Measurements from ENCODE around the gene MYBPH. TPM values are rescaled to one million over a fixed set of nuclear protein-coding genes. Genes with fewer than 3 reads are reported as not detected.

The MYBPH gene
- total RNA-seq, 2 donors from 2014 or later, result not detected

- Histone ChIP-seq H3K4me3 (no peak overlapping the region), H3K36me3 (no peaks in the 10 kb centered on the region), H3K4me1 (no peaks in the 10 kb centered on the region), H3K27ac (no peak overlapping the region), H3K27me3 (no peaks in the 10 kb centered on the region), H3K9ac (ENCODE audit: low read depth in 2 of 2, low read length in 2 of 2) (no peak overlapping the region), H3K9me3 (no peaks in the 10 kb centered on the region)
- TF ChIP-seq, protein P1, sequence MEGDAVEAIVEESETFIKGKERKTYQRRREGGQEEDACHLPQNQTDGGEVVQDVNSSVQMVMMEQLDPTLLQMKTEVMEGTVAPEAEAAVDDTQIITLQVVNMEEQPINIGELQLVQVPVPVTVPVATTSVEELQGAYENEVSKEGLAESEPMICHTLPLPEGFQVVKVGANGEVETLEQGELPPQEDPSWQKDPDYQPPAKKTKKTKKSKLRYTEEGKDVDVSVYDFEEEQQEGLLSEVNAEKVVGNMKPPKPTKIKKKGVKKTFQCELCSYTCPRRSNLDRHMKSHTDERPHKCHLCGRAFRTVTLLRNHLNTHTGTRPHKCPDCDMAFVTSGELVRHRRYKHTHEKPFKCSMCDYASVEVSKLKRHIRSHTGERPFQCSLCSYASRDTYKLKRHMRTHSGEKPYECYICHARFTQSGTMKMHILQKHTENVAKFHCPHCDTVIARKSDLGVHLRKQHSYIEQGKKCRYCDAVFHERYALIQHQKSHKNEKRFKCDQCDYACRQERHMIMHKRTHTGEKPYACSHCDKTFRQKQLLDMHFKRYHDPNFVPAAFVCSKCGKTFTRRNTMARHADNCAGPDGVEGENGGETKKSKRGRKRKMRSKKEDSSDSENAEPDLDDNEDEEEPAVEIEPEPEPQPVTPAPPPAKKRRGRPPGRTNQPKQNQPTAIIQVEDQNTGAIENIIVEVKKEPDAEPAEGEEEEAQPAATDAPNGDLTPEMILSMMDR (IDR thresholded peaks at IDR 0.05), result no peak
- DNase-seq, result no peak
- intact Hi-C loops (cut with DNase I), result no loop called here
Observed at GRCh38 chr1:203190949-203191348, 15.3 kb upstream of the MYBPH start.

GRCh38 chr1:203189951-203190352, 14.3 kb upstream of the MYBPH start:
- Histone ChIP-seq H3K9ac (ENCODE audit: low read depth in 2 of 2, low read length in 2 of 2) (no peak overlapping the region), H3K9me3 (no peaks in the 10 kb centered on the region), H3K27me3 (no peaks in the 10 kb centered on the region), H3K4me3 (no peak overlapping the region), H3K27ac (no peak overlapping the region), H3K36me3 (no peaks in the 10 kb centered on the region), H3K4me1 (no peaks in the 10 kb centered on the region)
- no peak for DNase-seq
- TF ChIP-seq, protein P1 (IDR thresholded peaks at IDR 0.05), result no peak
- intact Hi-C loops (cut with DNase I), result no loop called here

DNA sequence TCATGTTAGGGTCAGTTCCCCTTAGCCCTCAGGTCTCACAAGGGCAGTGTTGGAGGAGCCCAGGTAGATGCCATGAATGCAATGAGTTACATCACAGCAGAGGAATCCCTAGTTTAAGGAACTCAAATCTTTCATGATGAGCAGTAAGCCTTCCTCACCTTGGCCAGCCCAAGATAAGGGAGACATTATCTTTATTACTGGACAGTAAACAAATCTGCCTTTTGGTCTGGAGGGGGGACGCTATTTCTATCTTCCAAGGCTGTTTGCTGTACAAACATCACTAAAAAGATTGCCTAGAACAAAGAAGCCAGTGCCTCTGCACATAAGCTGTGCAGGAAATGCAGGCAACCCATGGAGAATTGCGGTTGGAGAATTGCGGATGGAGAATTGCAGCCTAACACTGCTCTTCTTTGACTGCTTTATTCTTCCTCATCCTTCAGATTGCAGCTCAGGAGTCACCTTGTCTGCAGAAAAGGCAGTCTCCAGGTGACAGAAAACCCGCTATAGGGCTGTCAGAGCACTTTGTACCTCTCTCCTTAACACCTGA, 13.1 kb upstream of the MYBPH start:
- H3K9ac ChIP-seq (ENCODE audit: low read depth in 2 of 2, low read length in 2 of 2), result no peak overlapping the region
- no peak overlapping the region for H3K4me3 ChIP-seq
- H3K27ac ChIP-seq, result no peak overlapping the region
- H3K27me3 ChIP-seq, result no peaks in the 10 kb centered on the region
- TF ChIP-seq, protein P1 (IDR thresholded peaks at IDR 0.05), result no peak
- no peaks in the 10 kb centered on the region for H3K36me3 ChIP-seq
- no peaks in the 10 kb centered on the region for H3K4me1 ChIP-seq
- no peaks in the 10 kb centered on the region for H3K9me3 ChIP-seq
- no peak for DNase-seq
- intact Hi-C loops (cut with DNase I), result no loop called here

- TF ChIP-seq, protein P1 (IDR thresholded peaks at IDR 0.05), result no peak
- Histone ChIP-seq H3K27ac (no peak overlapping the region), H3K27me3 (no peaks in the 10 kb centered on the region), H3K4me1 (no peaks in the 10 kb centered on the region), H3K36me3 (no peaks in the 10 kb centered on the region), H3K9ac (ENCODE audit: low read depth in 2 of 2, low read length in 2 of 2) (no peak overlapping the region), H3K9me3 (no peaks in the 10 kb centered on the region), H3K4me3 (no peak overlapping the region)
- no peak for DNase-seq
- intact Hi-C loops (cut with DNase I), result no loop called here
Observed at GRCh38 chr1:203187689-203188264, 12.2 kb upstream of the MYBPH start.

DNA sequence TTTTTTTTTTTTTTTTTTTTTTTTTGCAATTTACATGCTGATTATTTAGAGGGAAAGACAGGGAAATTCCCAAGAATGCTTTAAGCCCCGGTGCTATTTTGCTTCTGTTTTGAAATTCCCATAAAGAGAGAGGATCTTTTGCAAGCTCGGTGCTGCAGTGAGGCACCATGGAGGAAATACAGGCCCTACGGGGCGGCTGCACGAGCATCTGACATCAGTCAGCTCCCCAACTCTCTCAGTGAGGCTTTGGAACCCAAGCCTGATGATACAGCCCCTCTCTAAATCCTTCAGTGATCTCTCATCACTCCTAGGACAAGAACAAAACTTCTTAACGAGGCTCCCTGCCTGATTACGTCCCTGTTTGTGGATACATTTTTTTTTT, 11.7 kb upstream of the MYBPH start:
- intact Hi-C loops (cut with DNase I), result no loop called here
- Histone ChIP-seq H3K27ac (no peak overlapping the region), H3K36me3 (no peaks in the 10 kb centered on the region), H3K4me3 (no peak overlapping the region), H3K4me1 (no peaks in the 10 kb centered on the region), H3K9ac (ENCODE audit: low read depth in 2 of 2, low read length in 2 of 2) (no peak overlapping the region), H3K9me3 (no peaks in the 10 kb centered on the region), H3K27me3 (no peaks in the 10 kb centered on the region)
- TF ChIP-seq, protein P1 (IDR thresholded peaks at IDR 0.05), result no peak
- DNase-seq, result no peak
